RWPE1 (cell line): ENCODE results near the gene FIGNL2.

Experiments used
- CTCF ChIA-PET: fragments of 350-600 bp; sonication (Branson Sonifier 250); formaldehyde crosslinking; extraction: SDS; loops from one replicate; lab custom pipeline; 2021; lab: Yijun Ruan, JAX
- POLR2A ChIA-PET: fragments of 400-600 bp; formaldehyde crosslinking; extraction: SDS; loops from one replicate; lab custom pipeline; 2020; ENCODE audit warnings: antibody characterized with exemption; ENCODE audit not compliant: low non-redundant PET; lab: Yijun Ruan, JAX
- DNase-seq: peaks from one replicate; pipeline ENCODE4 v3.0.0; 2012; ENCODE audit warnings: low spot score
- H3K27ac ChIP-seq: fragments of 450-650 bp; 2 replicates; pipeline ENCODE4 v1.5.1; 2017
- CTCF ChIP-seq: fragments of 450-650 bp; conservative IDR thresholded peaks from 2 replicates; pipeline ENCODE4 v1.5.1; 2017; ENCODE audit warnings: low read depth, mild to moderate bottlenecking

Gene FIGNL2

GRCh38 chr12:51863363-51863932 is 14.9 kb upstream of the FIGNL2 start:
- H3K27ac ChIP-seq, result no peak overlapping the region
- CTCF ChIA-PET, result no interaction called here
- TF ChIP-seq CTCF, result no peak
- no peak for DNase-seq
- POLR2A ChIA-PET, result no interaction called here

- no peak for TF ChIP-seq CTCF
- DNase-seq, result no peak
- no peak overlapping the region for H3K27ac ChIP-seq
- POLR2A ChIA-PET, result no interaction called here
- CTCF ChIA-PET, result no interaction called here
These were observed 14.4 kb upstream of the FIGNL2 start for GRCh38 chr12:51862947-51863346.

- DNase-seq, result no peak
- no peak overlapping the region for H3K27ac ChIP-seq
- CTCF ChIA-PET, result no interaction called here
- POLR2A ChIA-PET, result no interaction called here
- TF ChIP-seq CTCF, result no peak
These were observed 12.5 kb upstream of the FIGNL2 start for GRCh38 chr12:51860986-51861385.

- DNase-seq, result no peak
- CTCF ChIA-PET, result interaction anchor here (0.7 kb wide), 1 partner anchor 543 kb away, joined by 4 read pairs; no protein-coding TSS in a partner anchor
- no peak for TF ChIP-seq CTCF
- POLR2A ChIA-PET, result interaction anchor here (0.6 kb wide), 1 partner anchor 24 kb away, joined by 3 read pairs; no protein-coding TSS in a partner anchor
- no peak overlapping the region for H3K27ac ChIP-seq
These were observed 7.3 kb upstream of the FIGNL2 start for GRCh38 chr12:51855586-51856428.

- CTCF ChIA-PET, result interaction anchor here (0.6 kb wide), 1 partner anchor 18 kb away, joined by 3 read pairs; no protein-coding TSS in a partner anchor
- POLR2A ChIA-PET, result no interaction called here
- no peak overlapping the region for H3K27ac ChIP-seq
- no peak for TF ChIP-seq CTCF
- no peak for DNase-seq
These were observed 4.1 kb upstream of the FIGNL2 start for GRCh38 chr12:51852404-51853137.
